ENCODE data around the gene CAPZB. TPM values are rescaled to one million over a fixed set of nuclear protein-coding genes. Genes with fewer than 3 reads are reported as not detected.
A peak's percentile ranks its signal among the peaks of the same experiment; 100 is the strongest.

CAPZB gene
- polyA plus RNA-seq, 1 of the 3 experiments (the other 2 are of a cell fraction): 122 TPM

DNA sequence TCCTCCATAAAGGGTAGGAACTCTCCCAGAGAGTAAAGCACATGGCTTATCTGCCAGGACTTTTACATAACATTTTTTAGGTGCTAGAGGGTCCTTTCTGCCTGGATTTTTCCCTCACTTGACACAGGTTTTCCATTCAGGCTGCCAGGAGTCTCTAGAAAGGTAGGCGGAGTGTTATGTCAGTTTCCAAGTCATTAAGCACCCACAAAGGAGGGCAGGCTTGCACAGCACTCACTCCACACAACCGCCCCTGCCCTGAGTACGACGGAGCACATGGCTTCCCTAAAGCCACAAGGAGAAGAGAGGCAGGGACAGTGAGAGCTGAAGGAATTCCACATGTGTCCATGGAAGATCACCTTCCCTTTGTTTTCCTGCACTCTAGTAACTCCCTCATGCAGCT, 55.7 kb downstream of the CAPZB start:
- 97% methylated on average over 4 of the region's 4 CpGs for whole genome bisulfite sequencing (ENCODE audit: low lambda C conversion rate)
- peaks cover 98% of the 10 kb centered on the region for H3K79me2 ChIP-seq (ENCODE audit: insufficient read depth)
- TF ChIP-seq ELF1 (IDR thresholded peaks at IDR 0.05): no peak
- TF ChIP-seq, protein P1, sequence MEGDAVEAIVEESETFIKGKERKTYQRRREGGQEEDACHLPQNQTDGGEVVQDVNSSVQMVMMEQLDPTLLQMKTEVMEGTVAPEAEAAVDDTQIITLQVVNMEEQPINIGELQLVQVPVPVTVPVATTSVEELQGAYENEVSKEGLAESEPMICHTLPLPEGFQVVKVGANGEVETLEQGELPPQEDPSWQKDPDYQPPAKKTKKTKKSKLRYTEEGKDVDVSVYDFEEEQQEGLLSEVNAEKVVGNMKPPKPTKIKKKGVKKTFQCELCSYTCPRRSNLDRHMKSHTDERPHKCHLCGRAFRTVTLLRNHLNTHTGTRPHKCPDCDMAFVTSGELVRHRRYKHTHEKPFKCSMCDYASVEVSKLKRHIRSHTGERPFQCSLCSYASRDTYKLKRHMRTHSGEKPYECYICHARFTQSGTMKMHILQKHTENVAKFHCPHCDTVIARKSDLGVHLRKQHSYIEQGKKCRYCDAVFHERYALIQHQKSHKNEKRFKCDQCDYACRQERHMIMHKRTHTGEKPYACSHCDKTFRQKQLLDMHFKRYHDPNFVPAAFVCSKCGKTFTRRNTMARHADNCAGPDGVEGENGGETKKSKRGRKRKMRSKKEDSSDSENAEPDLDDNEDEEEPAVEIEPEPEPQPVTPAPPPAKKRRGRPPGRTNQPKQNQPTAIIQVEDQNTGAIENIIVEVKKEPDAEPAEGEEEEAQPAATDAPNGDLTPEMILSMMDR (IDR thresholded peaks at IDR 0.05): no peak
- no peak for TF ChIP-seq RFX5 (IDR thresholded peaks at IDR 0.05; ENCODE audit: low read length)
- TF ChIP-seq MXI1 (IDR thresholded peaks at IDR 0.05; ENCODE audit: low read depth, low read length): no peak
- TF ChIP-seq SMC3 (IDR thresholded peaks at IDR 0.05; ENCODE audit: low read depth, low read length): no peak
- TF ChIP-seq, protein P2, sequence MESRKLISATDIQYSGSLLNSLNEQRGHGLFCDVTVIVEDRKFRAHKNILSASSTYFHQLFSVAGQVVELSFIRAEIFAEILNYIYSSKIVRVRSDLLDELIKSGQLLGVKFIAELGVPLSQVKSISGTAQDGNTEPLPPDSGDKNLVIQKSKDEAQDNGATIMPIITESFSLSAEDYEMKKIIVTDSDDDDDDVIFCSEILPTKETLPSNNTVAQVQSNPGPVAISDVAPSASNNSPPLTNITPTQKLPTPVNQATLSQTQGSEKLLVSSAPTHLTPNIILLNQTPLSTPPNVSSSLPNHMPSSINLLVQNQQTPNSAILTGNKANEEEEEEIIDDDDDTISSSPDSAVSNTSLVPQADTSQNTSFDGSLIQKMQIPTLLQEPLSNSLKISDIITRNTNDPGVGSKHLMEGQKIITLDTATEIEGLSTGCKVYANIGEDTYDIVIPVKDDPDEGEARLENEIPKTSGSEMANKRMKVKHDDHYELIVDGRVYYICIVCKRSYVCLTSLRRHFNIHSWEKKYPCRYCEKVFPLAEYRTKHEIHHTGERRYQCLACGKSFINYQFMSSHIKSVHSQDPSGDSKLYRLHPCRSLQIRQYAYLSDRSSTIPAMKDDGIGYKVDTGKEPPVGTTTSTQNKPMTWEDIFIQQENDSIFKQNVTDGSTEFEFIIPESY (IDR thresholded peaks at IDR 0.05; ENCODE audit: borderline replicate concordance, low read depth): no peak
- no peak for TF ChIP-seq GATA2 (CRISPR knock-in tag; IDR thresholded peaks at IDR 0.05)
- TF ChIP-seq JUND (IDR thresholded peaks at IDR 0.05): no peak
- TF ChIP-seq EZH2phosphoT487 (IDR thresholded peaks at IDR 0.05; ENCODE audit: borderline replicate concordance, low read depth): no peak
- no peak for TF ChIP-seq SIN3A (IDR thresholded peaks at IDR 0.05; ENCODE audit: borderline replicate concordance, low read depth, low read length)
- H3K4me1 ChIP-seq (ENCODE audit: control insufficient read depth in 1 of 2, insufficient read depth in 2 of 2, low read depth in 1 of 2, low read length in 1 of 2): peaks cover 38 to 66% of the 10 kb centered on the region in 2 experiments; a peak in 3 of 4 replicates
- H3K9ac ChIP-seq: peak overlapping the region; percentile 17; the same call in 1 of the 2 replicates
- no peak overlapping the region for H3K4me3 ChIP-seq (ENCODE audit: low read depth in 2 of 2, low read length in 1 of 2)
- CTCF ChIA-PET: interaction anchor here (1.3 to 1.6 kb wide), 2 partner anchors 16 to 20 kb away, joined by 3 to 4 read pairs; no protein-coding TSS in a partner anchor
- DNase-seq: no peak
- H3F3A ChIP-seq (replicated peaks; ENCODE audit: insufficient read depth): peaks cover 13% of the 10 kb centered on the region
- H3K27ac ChIP-seq (ENCODE audit: low read depth in 2 of 2, low read length in 1 of 2): peak overlapping the region; percentile 67 to 75
- no peaks in the 10 kb centered on the region for H3K9me2 ChIP-seq
- peak overlapping the region; percentile 65 for H3K4me2 ChIP-seq
- no peaks in the 10 kb centered on the region for H3K27me3 ChIP-seq (ENCODE audit: insufficient read depth)
- no peak overlapping the region for H2AFZ ChIP-seq (ENCODE audit: low read depth)
- peaks cover 96% of the 10 kb centered on the region for H4K20me1 ChIP-seq (ENCODE audit: insufficient read depth)
- H3K9me3 ChIP-seq: no peaks in the 10 kb centered on the region
- peaks cover 0 to 11% of the 10 kb centered on the region in 2 experiments for H3K36me3 ChIP-seq (replicated peaks in 1 of 2; ENCODE audit: control insufficient read depth in 1 of 2, insufficient read depth in 2 of 2, low read length in 1 of 2)
- POLR2A ChIA-PET: no interaction called here

DNA sequence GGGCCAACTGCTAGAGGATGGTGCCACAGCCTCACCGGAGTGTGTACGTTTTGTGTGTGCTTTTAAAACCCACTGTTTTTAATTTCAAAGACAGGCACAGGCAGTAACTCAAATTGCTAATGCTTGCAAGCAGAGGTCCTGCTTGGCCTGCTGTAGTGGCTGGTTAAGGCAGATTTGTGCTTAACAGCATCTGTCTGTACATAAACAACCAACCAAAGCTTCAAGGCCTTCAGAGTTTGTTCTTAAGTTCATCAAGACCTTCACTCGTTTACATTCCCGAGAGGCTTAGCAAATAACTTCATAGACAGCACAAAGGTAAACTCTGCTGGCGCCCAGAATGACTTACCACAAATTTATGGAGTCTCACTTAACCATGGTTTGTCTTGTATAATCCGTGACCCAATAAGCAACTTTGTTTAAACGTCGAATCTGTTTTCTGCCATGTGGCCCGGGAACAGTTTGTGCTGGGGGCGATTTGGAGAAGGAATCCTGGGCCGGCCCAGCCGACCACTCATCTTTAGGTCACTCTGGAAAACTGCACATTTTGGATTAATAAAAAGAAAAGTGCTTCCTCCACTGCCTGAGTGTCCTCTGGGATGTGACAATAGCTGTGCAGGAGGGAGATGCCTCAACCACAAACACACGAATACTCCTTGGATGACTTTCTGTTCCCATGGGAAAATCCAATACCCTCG, 58.1 kb downstream of the CAPZB start:
- Histone ChIP-seq H3K9me2 (no peaks in the 10 kb centered on the region), H3K9ac (no peak overlapping the region), H4K20me1 (ENCODE audit: insufficient read depth) (peaks cover 97% of the 10 kb centered on the region), H3K9me3 (no peaks in the 10 kb centered on the region), H3K4me2 (no peak overlapping the region), H3K27ac (ENCODE audit: low read depth in 2 of 2, low read length in 1 of 2) (peak overlapping the region in 1 of 2 experiments; percentile 48; a peak in 1 of 4 replicates), H3K79me2 (ENCODE audit: insufficient read depth) (peaks cover 98% of the 10 kb centered on the region), H3K27me3 (ENCODE audit: insufficient read depth) (no peaks in the 10 kb centered on the region), H3K36me3 (replicated peaks in 1 of 2; ENCODE audit: control insufficient read depth in 1 of 2, insufficient read depth in 2 of 2, low read length in 1 of 2) (peaks cover 0 to 11% of the 10 kb centered on the region in 2 experiments), H3K4me1 (ENCODE audit: control insufficient read depth in 1 of 2, insufficient read depth in 2 of 2, low read depth in 1 of 2, low read length in 1 of 2) (peaks cover 30 to 54% of the 10 kb centered on the region in 2 experiments; a peak in 3 of 4 replicates), H3K4me3 (ENCODE audit: low read depth in 2 of 2, low read length in 1 of 2) (no peak overlapping the region), H2AFZ (ENCODE audit: low read depth) (no peak overlapping the region), H3F3A (replicated peaks; ENCODE audit: insufficient read depth) (peaks cover 8% of the 10 kb centered on the region)
- ChIA-PET CTCF (interaction anchor here (1.1 to 1.4 kb wide), 2 partner anchors 17 to 22 kb away, joined by 3 read pairs; no protein-coding TSS in a partner anchor), POLR2A (no interaction called here)
- no peak for DNase-seq
- 90% methylated on average over 12 of the region's 14 CpGs for WGBS (ENCODE audit: low lambda C conversion rate)
- TF ChIP-seq MEF2A (IDR thresholded peaks at IDR 0.05; ENCODE audit: borderline replicate concordance, low read depth): no peak
- no peak for TF ChIP-seq CHD2 (IDR thresholded peaks at IDR 0.05; ENCODE audit: low read length, partially characterized antibody)
- no peak for TF ChIP-seq NRF1 (IDR thresholded peaks at IDR 0.05; ENCODE audit: low read depth, low read length)
- TF ChIP-seq EP300 (IDR thresholded peaks at IDR 0.05; ENCODE audit: borderline replicate concordance in 1 of 2, low read depth in 1 of 2, low read length in 1 of 2): no peak
- no peak for TF ChIP-seq POLR2AphosphoS5 (IDR thresholded peaks at IDR 0.05; ENCODE audit: low read depth, low read length)
- TF ChIP-seq SMC3 (IDR thresholded peaks at IDR 0.05; ENCODE audit: low read depth, low read length): no peak
- TF ChIP-seq, protein P2 (IDR thresholded peaks at IDR 0.05; ENCODE audit: borderline replicate concordance, low read depth): no peak
- TF ChIP-seq RCOR1 (IDR thresholded peaks at IDR 0.05; ENCODE audit: low read length): no peak
- TF ChIP-seq MXI1 (IDR thresholded peaks at IDR 0.05; ENCODE audit: low read depth, low read length): no peak
- TF ChIP-seq RAD21 (IDR thresholded peaks at IDR 0.05; ENCODE audit: low read length): no peak
- TF ChIP-seq EZH2phosphoT487 (IDR thresholded peaks at IDR 0.05; ENCODE audit: borderline replicate concordance, low read depth): no peak
- TF ChIP-seq TEAD4 (IDR thresholded peaks at IDR 0.05; ENCODE audit: borderline replicate concordance, insufficient read depth): no peak
- TF ChIP-seq FOXJ3 (CRISPR knock-in tag; IDR thresholded peaks at IDR 0.05): no peak
- TF ChIP-seq SIN3A (IDR thresholded peaks at IDR 0.05; ENCODE audit: borderline replicate concordance, low read depth, low read length): no peak
- no peak for TF ChIP-seq RFX5 (IDR thresholded peaks at IDR 0.05; ENCODE audit: low read length)
- TF ChIP-seq NFIC (IDR thresholded peaks at IDR 0.05; ENCODE audit: borderline replicate concordance): no peak

Data from SK-N-SH (cell line).